Caco-2 (cell line): ENCODE measurements around the gene SESTD1. TPM values are rescaled to one million over a fixed set of nuclear protein-coding genes. Genes with fewer than 3 reads are reported as not detected.

Source experiments
- BruUV-seq: library from RNA; stranded (reverse); fragments of 400-500 nt; replicated peaks from 2 replicates; lab custom pipeline; 2021; lab: Mats Ljungman, UMichigan
- CTCF ChIA-PET: fragments of 300-600 bp; sonication (Branson Sonifier 250); formaldehyde crosslinking; loops from one replicate; lab custom pipeline; 2022; ENCODE audit warnings: antibody characterized with exemption; lab: Charles Lee
- POLR2A ChIA-PET: fragments of 300-600 bp; sonication (Branson Sonifier 250); formaldehyde crosslinking; loops from one replicate; lab custom pipeline; 2022; ENCODE audit warnings: antibody characterized with exemption; lab: Charles Lee
- DNase-seq, 2 experiments: peaks; one replicate each; pipeline versions ENCODE4 v3.0.0 to v3.0.0-alpha.2; 2020 to 2022
- H3K27me3 ChIP-seq: replicated peaks from 2 replicates; pipeline ENCODE4 v1.6.0; 2011; ENCODE audit warnings: low read length; ENCODE audit not compliant: control insufficient read depth, insufficient read depth
- H3K36me3 ChIP-seq: 2 replicates; pipeline ENCODE4 v1.5.1; 2011; ENCODE audit warnings: low read length; ENCODE audit not compliant: control insufficient read depth, insufficient read depth
- H3K4me1 ChIP-seq: fragments of 250-450 bp; sonication (Bioruptor Pico); 2 replicates; pipeline ENCODE4 v1.5.1; 2020; ENCODE audit warnings: mild to moderate bottlenecking
- H3K4me3 ChIP-seq: 2 replicates; pipeline ENCODE4 v1.5.1; 2011; ENCODE audit warnings: low read depth, mild to moderate bottlenecking, control low read depth, low read length
- H3K9me3 ChIP-seq: fragments of 250-450 bp; sonication (Bioruptor Pico); 2 replicates; pipeline ENCODE4 v1.5.1; 2020; ENCODE audit warnings: mild to moderate bottlenecking, moderate library complexity
- H3K27ac Mint-ChIP-seq: one replicate; pipeline ENCODE4 v1.8.0; 2022; ENCODE audit warnings: mixed read lengths; ENCODE audit not compliant: unreplicated experiment
- H3K27me3 Mint-ChIP-seq: one replicate; pipeline ENCODE4 v1.8.0; 2022; ENCODE audit warnings: mixed read lengths; ENCODE audit not compliant: insufficient read depth, unreplicated experiment
- H3K36me3 Mint-ChIP-seq: one replicate; pipeline ENCODE4 v1.8.0; 2022; ENCODE audit warnings: mild to moderate bottlenecking, mixed read lengths; ENCODE audit not compliant: insufficient read depth, unreplicated experiment
- H3K4me1 Mint-ChIP-seq: one replicate; pipeline ENCODE4 v1.8.0; 2022; ENCODE audit warnings: low read depth, mixed read lengths; ENCODE audit not compliant: unreplicated experiment
- H3K4me3 Mint-ChIP-seq: one replicate; pipeline ENCODE4 v1.8.0; 2022; ENCODE audit warnings: mild to moderate bottlenecking, moderate library complexity, mixed read lengths; ENCODE audit not compliant: unreplicated experiment
- H3K9me3 Mint-ChIP-seq: one replicate; pipeline ENCODE4 v1.8.0; 2022; ENCODE audit warnings: mixed read lengths; ENCODE audit not compliant: unreplicated experiment
- CTCF ChIP-seq, 2 experiments: fragments of 200-600 bp in 1 of 2; IDR thresholded peaks; 1 replicate in 1 of 2; 2 replicates in 1 of 2; pipeline versions ENCODE4 v1.5.1 to v1.8.0; 2011 to 2022; ENCODE audit warnings: antibody characterized with exemption in 1 of 2, control low read depth in 1 of 2, inconsistent platforms in 1 of 2, low read depth in 1 of 2, low read length in 1 of 2, mild to moderate bottlenecking in 1 of 2, moderate library complexity in 1 of 2; ENCODE audit not compliant: insufficient read depth in 1 of 2, severe bottlenecking in 1 of 2, unreplicated experiment in 1 of 2
- intact Hi-C: fragments of 100-400 bp; cut with micrococcal nuclease; formaldehyde crosslinking; loops from one replicate; pipeline ENCODE4 v1.10.0; 2022; ENCODE audit not compliant: unreplicated experiment
- total RNA-seq: library from RNA; stranded (reverse); gene quantifications from 2 replicates; pipeline ENCODE4 v1.2.3, GENCODE V29; 2022

The SESTD1 gene
- total RNA-seq, 1 experiment from 2014 or later: 50.2 TPM

DNA sequence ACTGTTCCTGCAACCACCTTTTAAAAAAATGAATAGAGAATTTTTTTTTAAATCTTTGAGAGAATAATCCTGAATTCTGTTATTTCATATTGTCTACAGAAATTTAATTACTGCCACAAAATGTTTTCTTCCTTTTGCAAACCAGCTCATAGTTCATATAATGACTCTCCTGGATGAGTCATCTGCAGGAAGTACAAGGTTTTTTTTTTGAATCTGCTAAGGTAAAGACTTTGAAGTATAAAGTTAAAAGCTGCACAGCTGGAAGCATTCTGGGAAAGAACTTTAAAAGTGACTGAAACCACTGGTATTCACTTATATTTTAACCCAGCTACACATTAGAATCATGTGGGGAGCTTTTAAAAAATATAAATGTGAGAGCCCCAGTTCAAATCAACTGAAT lies 25.4 kb downstream of the SESTD1 start:
- H3K27me3 Mint-ChIP-seq: no peaks in the 10 kb centered on the region
- POLR2A ChIA-PET: no interaction called here
- H3K36me3 Mint-ChIP-seq: no peaks in the 10 kb centered on the region
- Histone ChIP-seq H3K4me3 (no peak overlapping the region), H3K9me3 (no peaks in the 10 kb centered on the region), H3K36me3 (no peaks in the 10 kb centered on the region), H3K27me3 (no peaks in the 10 kb centered on the region), H3K4me1 (0 out of 2 replicates have a peak, but pooled peaks cover 19% of the 10 kb centered on the region)
- DNase-seq: no peak
- intact Hi-C loops: no loop called here
- BruUV-seq: no TSS peak
- H3K9me3 Mint-ChIP-seq: peaks cover 14% of the 10 kb centered on the region
- no peak overlapping the region for H3K27ac Mint-ChIP-seq
- CTCF ChIA-PET: interaction anchor here (1.0 kb wide), 1 partner anchor 20 kb away, joined by 3 read pairs; no protein-coding TSS in a partner anchor
- TF ChIP-seq CTCF (IDR thresholded peaks at IDR 0.05; ENCODE audit: insufficient read depth in 1 of 2, low read depth in 1 of 2, low read length in 1 of 2, severe bottlenecking in 1 of 2, unreplicated experiment in 1 of 2): no peak
- H3K4me3 Mint-ChIP-seq: no peak overlapping the region
- peaks cover 16% of the 10 kb centered on the region for H3K4me1 Mint-ChIP-seq

- Mint-ChIP-seq H3K27me3 (no peaks in the 10 kb centered on the region), H3K9me3 (peaks cover 8% of the 10 kb centered on the region), H3K36me3 (no peaks in the 10 kb centered on the region), H3K4me3 (no peak overlapping the region), H3K4me1 (peaks cover 16% of the 10 kb centered on the region), H3K27ac (no peak overlapping the region)
- DNase-seq: no peak
- Histone ChIP-seq H3K27me3 (no peaks in the 10 kb centered on the region), H3K9me3 (no peaks in the 10 kb centered on the region), H3K4me3 (no peak overlapping the region), H3K4me1 (0 out of 2 replicates have a peak, but pooled peaks cover 19% of the 10 kb centered on the region), H3K36me3 (no peaks in the 10 kb centered on the region; the same call in none of the 2 replicates)
- POLR2A ChIA-PET: no interaction called here
- CTCF ChIA-PET: no interaction called here
- TF ChIP-seq CTCF (IDR thresholded peaks at IDR 0.05; ENCODE audit: insufficient read depth in 1 of 2, low read depth in 1 of 2, low read length in 1 of 2, severe bottlenecking in 1 of 2, unreplicated experiment in 1 of 2): no peak
- no TSS peak for BruUV-seq
- intact Hi-C loops: no loop called here
These were observed 26.6 kb downstream of the SESTD1 start for GRCh38 chr2:179238027-179238426.

- no peaks in the 10 kb centered on the region for H3K27me3 ChIP-seq
- peaks cover 8% of the 10 kb centered on the region for H3K9me3 Mint-ChIP-seq
- H3K27ac Mint-ChIP-seq: no peak overlapping the region
- no peaks in the 10 kb centered on the region for H3K9me3 ChIP-seq
- DNase-seq: no peak
- no peaks in the 10 kb centered on the region; the same call in none of the 2 replicates for H3K36me3 ChIP-seq
- CTCF ChIA-PET: no interaction called here
- no peaks in the 10 kb centered on the region for H3K36me3 Mint-ChIP-seq
- POLR2A ChIA-PET: no interaction called here
- intact Hi-C loops: no loop called here
- BruUV-seq: no TSS peak
- H3K27me3 Mint-ChIP-seq: no peaks in the 10 kb centered on the region
- no peak for TF ChIP-seq CTCF (IDR thresholded peaks at IDR 0.05; ENCODE audit: insufficient read depth in 1 of 2, low read depth in 1 of 2, low read length in 1 of 2, severe bottlenecking in 1 of 2, unreplicated experiment in 1 of 2)
- no peak overlapping the region for H3K4me3 ChIP-seq
- no peak overlapping the region for H3K4me3 Mint-ChIP-seq
- peaks cover 16% of the 10 kb centered on the region for H3K4me1 Mint-ChIP-seq
- 0 out of 2 replicates have a peak, but pooled peaks cover 19% of the 10 kb centered on the region for H3K4me1 ChIP-seq
These were observed 27.3 kb downstream of the SESTD1 start for GRCh38 chr2:179237209-179237946.
